HG03571 (cell line): Measurements from ENCODE around the gene MFSD12.

ENCODE experiments used
- ATAC-seq: cut with Tn5 transposase; IDR thresholded peaks from one replicate; pipeline ENCODE4 v1.9.1; 2021; ENCODE audit not compliant: unreplicated experiment

MFSD12 gene

GRCh38 chr19:3556978-3557460, 367 bp downstream of the MFSD12 start:
- no peak for ATAC-seq

- no peak for ATAC-seq
Measured at GRCh38 chr19:3556423-3556977, 886 bp downstream of the MFSD12 start.

GRCh38 chr19:3555653-3556422, 1.5 kb downstream of the MFSD12 start:
- ATAC-seq, result no peak

- ATAC-seq, result no peak
Measured at GRCh38 chr19:3554254-3555083, 2.9 kb downstream of the MFSD12 start.

GRCh38 chr19:3551792-3552095, 5.6 kb downstream of the MFSD12 start:
- ATAC-seq, result no peak

GRCh38 chr19:3550947-3551791, 6.2 kb downstream of the MFSD12 start:
- no peak for ATAC-seq

- ATAC-seq, result no peak
Measured at GRCh38 chr19:3549816-3550215, 7.6 kb downstream of the MFSD12 start.

- ATAC-seq, result no peak
Measured at GRCh38 chr19:3548606-3549005, 8.8 kb downstream of the MFSD12 start.

- no peak for ATAC-seq
Measured at GRCh38 chr19:3547767-3548282, 9.6 kb downstream of the MFSD12 start.

- no peak for ATAC-seq
Measured at GRCh38 chr19:3547301-3547731, 10.1 kb downstream of the MFSD12 start.

GRCh38 chr19:3546119-3546518, 11.3 kb downstream of the MFSD12 start:
- no peak for ATAC-seq

- ATAC-seq, result no peak
Measured at GRCh38 chr19:3545669-3546034, 11.7 kb downstream of the MFSD12 start.

GRCh38 chr19:3544742-3545668, 12.4 kb downstream of the MFSD12 start:
- no peak for ATAC-seq

- ATAC-seq, result no peak
Measured at GRCh38 chr19:3544058-3544376, 13.4 kb downstream of the MFSD12 start.

GRCh38 chr19:3543150-3544057, 14.0 kb downstream of the MFSD12 start:
- no peak for ATAC-seq

- no peak for ATAC-seq
Measured at GRCh38 chr19:3539756-3540118, 17.6 kb downstream of the MFSD12 start.

- ATAC-seq, result no peak
Measured at GRCh38 chr19:3538965-3539755, 18.2 kb downstream of the MFSD12 start, which contains the start of gene TEKTIP1. Gene TEKTIP1, plus strand, starts transcription at chr19:3539174. Its CDS starts 4 bp downstream, at chr19:3539178.
